Endothelial cell of umbilical vein (primary cell): Measurements from ENCODE around the gene SLC7A8. TPM values are rescaled to one million over a fixed set of nuclear protein-coding genes. Genes with fewer than 3 reads are reported as not detected.

ENCODE experiments used
- BruUV-seq: library from RNA; stranded (reverse); fragments of 400-500 nt; replicated peaks from 2 replicates; lab custom pipeline; 2021; lab: Mats Ljungman, UMichigan
- CTCF ChIA-PET: fragments of 300-600, 350-600 bp; sonication (Branson Sonifier 250); formaldehyde crosslinking; loops from one replicate; lab custom pipeline; 2021; ENCODE audit warnings: antibody characterized with exemption, inconsistent platforms; lab: Charles Lee
- POLR2A ChIA-PET: fragments of 300-600, 350-600 bp; sonication (Branson Sonifier 250); formaldehyde crosslinking; loops from one replicate; lab custom pipeline; 2021; ENCODE audit warnings: antibody characterized with exemption, inconsistent platforms; lab: Charles Lee
- DNase-seq: peaks from one replicate; pipeline ENCODE4 v3.0.0-alpha.2; 2011; ENCODE audit warnings: low read depth, low spot score
- FAIRE-seq: peaks from 2 replicates; lab custom pipeline; 2011; peaks lifted over from hg19 to GRCh38; lab: Jason Lieb, UNC
- H2AFZ ChIP-seq: 2 replicates; pipeline ENCODE4 v1.6.0; 2012; ENCODE audit warnings: low read depth, low read length, control low read depth, inconsistent platforms
- H3K27ac ChIP-seq: 2 replicates; pipeline ENCODE4 v1.5.1; 2011; ENCODE audit warnings: low read depth, mild to moderate bottlenecking, control low read depth, low read length, moderate library complexity; ENCODE audit not compliant: insufficient read depth
- H3K27me3 ChIP-seq, 2 experiments: 2 replicates each; pipeline versions ENCODE4 v1.6.0 to v1.6.1; 2011; ENCODE audit warnings: low read length in 2 of 2, mixed read lengths in 1 of 2; ENCODE audit not compliant: control insufficient read depth in 2 of 2, insufficient read depth in 2 of 2
- H3K36me3 ChIP-seq, 2 experiments: 2 replicates in 1 of 2; 3 replicates in 1 of 2; pipeline ENCODE4 v1.5.1; 2011; ENCODE audit warnings: low read length in 2 of 2, mild to moderate bottlenecking in 1 of 2, moderate library complexity in 1 of 2; ENCODE audit not compliant: control insufficient read depth in 2 of 2, insufficient read depth in 2 of 2; ENCODE audit errors: extremely low read depth in 1 of 2
- H3K4me1 ChIP-seq: 3 replicates; pipeline ENCODE4 v1.5.1; 2011; ENCODE audit warnings: mild to moderate bottlenecking, low read length; ENCODE audit not compliant: control insufficient read depth, insufficient read depth; ENCODE audit errors: extremely low read depth
- H3K4me2 ChIP-seq: 2 replicates; pipeline ENCODE4 v1.6.1; 2011; ENCODE audit warnings: low read length, control low read depth, mixed read lengths; ENCODE audit not compliant: insufficient read depth
- H3K4me3 ChIP-seq, 3 experiments: fragments of 200-600 bp in 1 of 3; sonication (generic), shearing (Covaris generic) in 1 of 3; replicated peaks in 1 of 3; 2 replicates each; pipeline ENCODE4 v1.5.1; 2011 to 2016; ENCODE audit warnings: control low read depth in 3 of 3, low read length in 3 of 3, mild to moderate bottlenecking in 2 of 3, inconsistent platforms in 1 of 3, low read depth in 1 of 3, moderate library complexity in 1 of 3; ENCODE audit not compliant: insufficient read depth in 1 of 3
- H3K79me2 ChIP-seq: 2 replicates; pipeline ENCODE4 v1.6.0; 2012; ENCODE audit warnings: low read length, inconsistent platforms; ENCODE audit not compliant: control insufficient read depth, insufficient read depth
- H3K9ac ChIP-seq: replicated peaks from 2 replicates; pipeline ENCODE3; 2011; ENCODE audit warnings: low read length, control low read depth; ENCODE audit not compliant: insufficient read depth; ENCODE audit errors: extremely low read depth
- H3K9me1 ChIP-seq: replicated peaks from 3 replicates; pipeline ENCODE4 v1.6.0; 2011; ENCODE audit warnings: mild to moderate bottlenecking, low read length; ENCODE audit not compliant: control insufficient read depth, insufficient read depth; ENCODE audit errors: extremely low read depth
- H3K9me3 ChIP-seq: replicated peaks from 2 replicates; pipeline ENCODE4 v1.5.1; 2012; ENCODE audit warnings: low read length, inconsistent platforms; ENCODE audit not compliant: control insufficient read depth, insufficient read depth
- H4K20me1 ChIP-seq: replicated peaks from 2 replicates; pipeline ENCODE3; 2011; ENCODE audit warnings: mild to moderate bottlenecking, low read length; ENCODE audit not compliant: control insufficient read depth, insufficient read depth; ENCODE audit errors: extremely low read depth
- EZH2 ChIP-seq: IDR thresholded peaks from 2 replicates; pipeline ENCODE4 v1.6.1; 2012; ENCODE audit warnings: borderline replicate concordance, low read depth, mild to moderate bottlenecking, moderate library complexity, low read length, inconsistent platforms; ENCODE audit not compliant: severe bottlenecking
- FOS ChIP-seq: IDR thresholded peaks from 2 replicates; pipeline ENCODE4 v1.6.1; 2011; ENCODE audit warnings: mild to moderate bottlenecking, low read length, moderate library complexity, borderline replicate concordance; ENCODE audit not compliant: insufficient read depth
- GATA2 ChIP-seq: IDR thresholded peaks from 2 replicates; pipeline ENCODE4 v1.7.0; 2011; ENCODE audit warnings: low read depth, mild to moderate bottlenecking, moderate library complexity, mixed read lengths, low read length; ENCODE audit not compliant: insufficient read length, insufficient read depth
- JUN ChIP-seq: IDR thresholded peaks from 2 replicates; pipeline ENCODE4 v1.6.1; 2011; ENCODE audit warnings: borderline replicate concordance, low read depth; ENCODE audit not compliant: insufficient read length, insufficient read depth
- MAX ChIP-seq: IDR thresholded peaks from 2 replicates; pipeline ENCODE4 v1.6.1; 2011; ENCODE audit not compliant: insufficient read depth, insufficient read length
- MYC ChIP-seq: IDR thresholded peaks from one replicate; pipeline ENCODE4 v1.6.1; 2011; ENCODE audit warnings: mild to moderate bottlenecking, low read depth, low read length
- POLR2A ChIP-seq: IDR thresholded peaks from 2 replicates; pipeline ENCODE4 v1.6.1; 2012; ENCODE audit warnings: low read depth, mild to moderate bottlenecking, control low read depth, low read length
- POLR2AphosphoS5 ChIP-seq: IDR thresholded peaks from 2 replicates; pipeline ENCODE4 v1.6.1; 2012; ENCODE audit warnings: low read depth, mild to moderate bottlenecking, control low read depth, low read length, moderate library complexity; ENCODE audit not compliant: insufficient read depth
- dilution Hi-C: fragments of 300-500 bp; cut with MboI; formaldehyde crosslinking; loops from one replicate; pipeline ENCODE4 v1.15.0; 2019; ENCODE audit warnings: low sequenced_read_pairs; ENCODE audit not compliant: extremely low pct_ligation_motif_present
- intact Hi-C: fragments of 100-400 bp; cut with micrococcal nuclease; formaldehyde crosslinking; loops from one replicate; pipeline ENCODE4 v1.10.0; 2022
- polyA plus RNA-seq, 4 experiments: library from polyadenylated mRNA; depleted of rRNA in 3 of 4; stranded (reverse) in 3 of 4; unstranded in 1 of 4; fragments of >200 nt; gene quantifications; 2 replicates each; pipeline versions ENCODE4 v1.2.1 to v1.2.3, GENCODE V29; 2011 to 2012; ENCODE audit warnings: missing spikeins in 1 of 4
- total RNA-seq: library from RNA; stranded (reverse); gene quantifications from 2 replicates; pipeline ENCODE4 v1.2.3, GENCODE V29; 2021
- TF ChIP-seq, protein P1 (sequence below), 2 donors: IDR thresholded peaks; 1 replicate in 1 of 2; 2 replicates in 1 of 2; pipeline ENCODE4 v1.5.1; 2011; ENCODE audit warnings: low read length in 2 of 2, mild to moderate bottlenecking in 2 of 2, moderate library complexity in 2 of 2, control low read depth in 1 of 2, inconsistent platforms in 1 of 2, low read depth in 1 of 2; ENCODE audit not compliant: insufficient read depth in 1 of 2; ENCODE audit errors: extremely low read depth in 1 of 2

The SLC7A8 gene
- total and polyA plus RNA-seq, 2 donors (not counting 3 experiments of a cell fraction or from before 2014, with no cell fraction given): 0.76 to 1.1 TPM

- ChIA-PET CTCF (interaction anchor here (0.6 to 25.6 kb wide), 20 partner anchors 10 to 201 kb away, joined by 3 to 1289 read pairs (median 4); partner anchors contain the start of genes ACIN1, C14orf119, CEBPE and RNF212B), POLR2A (interaction anchor here (0.7 kb wide), 1 partner anchor 46 kb away, joined by 4 read pairs; no protein-coding TSS in a partner anchor)
- Histone ChIP-seq H3K4me1 (peaks cover 15% of the 10 kb centered on the region), H3K9ac (no peak overlapping the region), H2AFZ (no peak overlapping the region), H3K27me3 (no peaks in the 10 kb centered on the region), H3K9me3 (no peaks in the 10 kb centered on the region), H3K9me1 (no peaks in the 10 kb centered on the region), H3K4me2 (no peak overlapping the region), H4K20me1 (no peaks in the 10 kb centered on the region), H3K4me3 (no peak overlapping the region), H3K36me3 (no peaks in the 10 kb centered on the region), H3K79me2 (no peaks in the 10 kb centered on the region), H3K27ac (no peak overlapping the region)
- FAIRE-seq (no peak), DNase-seq (no peak)
- intact Hi-C loops (loop anchor here (1.0 to 10.0 kb wide), 4 partner anchors 67 to 203 kb away; partner anchors contain the start of gene AJUBA), dilution Hi-C loops (no loop called here)
- BruUV-seq: no TSS peak
- TF ChIP-seq POLR2AphosphoS5 (no peak), MAX (no peak), POLR2A (no peak), JUN (no peak), EZH2 (no peak), FOS (no peak), MYC (no peak), GATA2 (no peak)
- TF ChIP-seq, protein P1, sequence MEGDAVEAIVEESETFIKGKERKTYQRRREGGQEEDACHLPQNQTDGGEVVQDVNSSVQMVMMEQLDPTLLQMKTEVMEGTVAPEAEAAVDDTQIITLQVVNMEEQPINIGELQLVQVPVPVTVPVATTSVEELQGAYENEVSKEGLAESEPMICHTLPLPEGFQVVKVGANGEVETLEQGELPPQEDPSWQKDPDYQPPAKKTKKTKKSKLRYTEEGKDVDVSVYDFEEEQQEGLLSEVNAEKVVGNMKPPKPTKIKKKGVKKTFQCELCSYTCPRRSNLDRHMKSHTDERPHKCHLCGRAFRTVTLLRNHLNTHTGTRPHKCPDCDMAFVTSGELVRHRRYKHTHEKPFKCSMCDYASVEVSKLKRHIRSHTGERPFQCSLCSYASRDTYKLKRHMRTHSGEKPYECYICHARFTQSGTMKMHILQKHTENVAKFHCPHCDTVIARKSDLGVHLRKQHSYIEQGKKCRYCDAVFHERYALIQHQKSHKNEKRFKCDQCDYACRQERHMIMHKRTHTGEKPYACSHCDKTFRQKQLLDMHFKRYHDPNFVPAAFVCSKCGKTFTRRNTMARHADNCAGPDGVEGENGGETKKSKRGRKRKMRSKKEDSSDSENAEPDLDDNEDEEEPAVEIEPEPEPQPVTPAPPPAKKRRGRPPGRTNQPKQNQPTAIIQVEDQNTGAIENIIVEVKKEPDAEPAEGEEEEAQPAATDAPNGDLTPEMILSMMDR (IDR thresholded peaks at IDR 0.05; ENCODE audit: extremely low read depth in 1 of 2, insufficient read depth in 1 of 2, low read depth in 1 of 2, low read length in 2 of 2): no peak
These were observed 4.5 kb upstream of the SLC7A8 start for GRCh38 chr14:23187925-23188324.
